ENCODE results near the gene ZFYVE27.
A peak's percentile ranks its signal among the peaks of the same experiment; 100 is the strongest.

The ZFYVE27 gene

GRCh38 chr10:97732052-97732359 lies 4.9 kb upstream of the ZFYVE27 start:
- peaks cover 10 to 23% (median 13%) of the 10 kb centered on the region in 10 experiments; a peak in 18 of 20 replicates for H3K4me1 ChIP-seq
- H3K4me2 ChIP-seq = no peak overlapping the region
- H3K9me3 ChIP-seq (replicated peaks in 1 of 11) = peaks cover 0 to 11% (median 5%) of the 10 kb centered on the region in 11 experiments; a peak in 9 of 22 replicates
- no peaks in the 10 kb centered on the region for H4K20me1 ChIP-seq
- H3K27ac ChIP-seq = no peak overlapping the region
- no peak overlapping the region for H3K4me3 ChIP-seq
- no peak for TF ChIP-seq Cebpa-rat (IDR thresholded peaks at IDR 0.05)
- H3K9ac ChIP-seq = no peak overlapping the region
- no peaks in the 10 kb centered on the region for H3K27me3 ChIP-seq
- no peaks in the 10 kb centered on the region for H3K36me3 ChIP-seq

- Histone ChIP-seq H3K4me3 (no peak overlapping the region), H3K9ac (no peak overlapping the region), H4K20me1 (peaks cover 5 to 11% (median 8%) of the 10 kb centered on the region in 11 experiments; a peak in 19 of 22 replicates), H3K27me3 (no peaks in the 10 kb centered on the region), H3K4me1 (peaks cover 16 to 29% (median 19%) of the 10 kb centered on the region in 10 experiments), H3K9me3 (replicated peaks in 1 of 11) (peaks cover 0 to 11% (median 5%) of the 10 kb centered on the region in 11 experiments; a peak in 9 of 22 replicates), H3K4me2 (no peak overlapping the region), H3K36me3 (peaks cover 0 to 2% (median 0%) of the 10 kb centered on the region in 11 experiments; a peak in 7 of 22 replicates), H3K27ac (no peak overlapping the region)
- no peak for TF ChIP-seq Cebpa-rat (IDR thresholded peaks at IDR 0.05)
Observed at GRCh38 chr10:97733256-97733655, 3.7 kb upstream of the ZFYVE27 start.

- Histone ChIP-seq H3K4me3 (no peak overlapping the region), H3K4me1 (peaks cover 23 to 32% (median 27%) of the 10 kb centered on the region in 10 experiments), H4K20me1 (peaks cover 12 to 19% (median 16%) of the 10 kb centered on the region in 11 experiments; a peak in 19 of 22 replicates), H3K9ac (no peak overlapping the region; a peak in 1 of 22 replicates), H3K27ac (no peak overlapping the region), H3K9me3 (replicated peaks in 1 of 11) (peaks cover 0 to 11% (median 5%) of the 10 kb centered on the region in 11 experiments; a peak in 9 of 22 replicates), H3K36me3 (peaks cover 0 to 10% (median 7%) of the 10 kb centered on the region in 11 experiments; a peak in 20 of 22 replicates), H3K27me3 (no peaks in the 10 kb centered on the region), H3K4me2 (no peak overlapping the region)
- no peak for TF ChIP-seq Cebpa-rat (IDR thresholded peaks at IDR 0.05)
Observed at GRCh38 chr10:97734021-97734420, 2.9 kb upstream of the ZFYVE27 start.

- Histone ChIP-seq H3K27ac (peak overlapping the region; percentile 85 to 95 (median 89); a peak in 21 of 22 replicates), H3K4me2 (peak overlapping the region; percentile 36 to 98 (median 94)), H3K9ac (peak overlapping the region in 9 of 11 experiments; percentile 87 to 97 (median 92); a peak in 16 of 22 replicates)
Observed at GRCh38 chr10:97736403-97736901, 476 bp upstream of the ZFYVE27 start.

GRCh38 chr10:97737770-97738265 lies 890 bp downstream of the ZFYVE27 start:
- Histone ChIP-seq H3K9me3 (replicated peaks in 1 of 11) (peaks cover 0 to 11% (median 5%) of the 10 kb centered on the region in 11 experiments; a peak in 9 of 22 replicates), H3K4me2 (peak overlapping the region; percentile 88 to 98 (median 96)), H4K20me1 (peaks cover 40 to 56% (median 53%) of the 10 kb centered on the region in 11 experiments; a peak in 21 of 22 replicates), H3K4me3 (peak overlapping the region; percentile 78 to 100 (median 89)), H3K27me3 (no peaks in the 10 kb centered on the region), H3K27ac (peak overlapping the region; percentile 85 to 95 (median 89)), H3K9ac (peak overlapping the region; percentile 87 to 97 (median 92)), H3K4me1 (peaks cover 49 to 62% (median 57%) of the 10 kb centered on the region in 10 experiments), H3K36me3 (peaks cover 26 to 43% (median 34%) of the 10 kb centered on the region in 11 experiments)
- no peak for TF ChIP-seq Cebpa-rat (IDR thresholded peaks at IDR 0.05)

More at GRCh38 chr10:97736403-97736901, 476 bp upstream of the ZFYVE27 start:
- Histone ChIP-seq H3K36me3 (peaks cover 14 to 30% (median 20%) of the 10 kb centered on the region in 11 experiments; a peak in 20 of 22 replicates), H3K4me1 (peaks cover 47 to 53% (median 49%) of the 10 kb centered on the region in 10 experiments), H3K9me3 (replicated peaks in 1 of 11) (peaks cover 0 to 11% (median 5%) of the 10 kb centered on the region in 11 experiments; a peak in 9 of 22 replicates), H3K27me3 (no peaks in the 10 kb centered on the region), H3K4me3 (peak overlapping the region in 9 of 10 experiments; percentile 80 to 100 (median 92); a peak in 15 of 20 replicates), H4K20me1 (peaks cover 28 to 43% (median 40%) of the 10 kb centered on the region in 11 experiments; a peak in 21 of 22 replicates)
- no peak for TF ChIP-seq Cebpa-rat (IDR thresholded peaks at IDR 0.05)

GRCh38 chr10:97738616-97739015 lies 1.7 kb downstream of the ZFYVE27 start:
- Histone ChIP-seq H3K27me3 (no peaks in the 10 kb centered on the region), H3K4me1 (peaks cover 49 to 70% (median 63%) of the 10 kb centered on the region in 10 experiments), H4K20me1 (peaks cover 48 to 64% (median 61%) of the 10 kb centered on the region in 11 experiments; a peak in 21 of 22 replicates), H3K9ac (peak overlapping the region; percentile 87 to 97 (median 92); a peak in 21 of 22 replicates), H3K4me3 (peak overlapping the region; percentile 78 to 100 (median 89)), H3K36me3 (peaks cover 34 to 51% (median 42%) of the 10 kb centered on the region in 11 experiments), H3K27ac (0 out of 22 replicates have a peak overlapping the region, but pooled peaks of 1 of the 11 experiments have one; percentile 88), H3K4me2 (peak overlapping the region; percentile 88 to 98 (median 96)), H3K9me3 (replicated peaks in 1 of 11) (peaks cover 0 to 11% (median 5%) of the 10 kb centered on the region in 11 experiments; a peak in 9 of 22 replicates)
- no peak for TF ChIP-seq Cebpa-rat (IDR thresholded peaks at IDR 0.05)

- Histone ChIP-seq H4K20me1 (peaks cover 60 to 84% (median 80%) of the 10 kb centered on the region in 11 experiments), H3K4me3 (peak overlapping the region; percentile 8 to 50 (median 30); a peak in 17 of 20 replicates), H3K4me1 (peaks cover 46 to 72% (median 64%) of the 10 kb centered on the region in 10 experiments), H3K9ac (peak overlapping the region; percentile 36 to 95 (median 63); a peak in 21 of 22 replicates), H3K27ac (peak overlapping the region in 7 of 11 experiments; percentile 3 to 39 (median 30); a peak in 12 of 22 replicates), H3K9me3 (replicated peaks in 1 of 11) (peaks cover 0 to 9% (median 5%) of the 10 kb centered on the region in 11 experiments; a peak in 9 of 22 replicates), H3K4me2 (peak overlapping the region; percentile 78 to 98 (median 94)), H3K27me3 (no peaks in the 10 kb centered on the region), H3K36me3 (peaks cover 54 to 71% (median 62%) of the 10 kb centered on the region in 11 experiments)
- TF ChIP-seq Cebpa-rat (IDR thresholded peaks at IDR 0.05) = no peak
Observed at GRCh38 chr10:97740613-97741012, 3.7 kb downstream of the ZFYVE27 start.

GRCh38 chr10:97743169-97743943 lies 6.4 kb downstream of the ZFYVE27 start:
- Histone ChIP-seq H4K20me1 (peaks cover 61 to 100% (median 93%) of the 10 kb centered on the region in 11 experiments), H3K27ac (peak overlapping the region in 3 of 11 experiments; percentile 3 to 27 (median 17); a peak in 2 of 22 replicates), H3K9ac (peak overlapping the region in 5 of 11 experiments; percentile 24 to 52 (median 32); a peak in 5 of 22 replicates), H3K27me3 (no peaks in the 10 kb centered on the region), H3K4me3 (no peak overlapping the region), H3K4me1 (peaks cover 28 to 54% (median 45%) of the 10 kb centered on the region in 10 experiments), H3K9me3 (replicated peaks in 1 of 11) (no peaks in the 10 kb centered on the region), H3K4me2 (peak overlapping the region in 3 of 11 experiments; percentile 5 to 11 (median 10); a peak in 3 of 22 replicates), H3K36me3 (peaks cover 80 to 96% (median 89%) of the 10 kb centered on the region in 11 experiments)
- no peak for TF ChIP-seq Cebpa-rat (IDR thresholded peaks at IDR 0.05)
